Stimulated activated CD8-positive, alpha-beta memory T cell treated with anti-CD3 and anti-CD28 coated beads, Interleukin-7, amount 100 ng/mL, for 48 hours (primary cell): ENCODE data around the gene CSF1R.
"Not testable (repeated sequence)": the region's sequence is repeated elsewhere in the genome, so short reads cannot be mapped to it uniquely, and the experiment has no call there.

Source experiments
- DNase-seq, 2 donors: peaks; one replicate each; pipeline ENCODE4 v3.0.0-alpha.2; 2020; ENCODE audit warnings: low read depth in 1 of 2; ENCODE audit errors: extremely low read depth in 1 of 2

CSF1R gene

GRCh38 chr5:150057511-150057910, 28.8 kb downstream of the CSF1R start:
- no peak for DNase-seq

DNA sequence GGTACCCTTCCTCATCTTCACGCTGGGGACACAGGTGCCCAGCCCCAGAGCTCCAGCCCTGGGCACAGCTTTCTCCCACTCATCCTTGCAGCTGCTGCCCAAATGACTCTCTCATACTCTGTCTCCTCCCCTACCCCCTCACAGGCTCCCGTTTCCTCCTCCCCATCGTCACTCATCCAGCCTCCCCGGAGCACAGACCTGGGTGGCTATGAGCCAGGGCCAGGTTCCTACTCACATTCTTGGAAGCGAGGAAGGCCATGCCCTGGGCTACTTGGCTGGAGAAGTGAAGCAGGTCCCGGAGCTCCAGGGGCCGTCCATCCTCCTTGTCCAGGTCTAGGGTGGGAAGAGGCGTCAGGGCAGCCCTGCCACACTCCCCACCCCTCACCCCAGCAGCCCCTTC, 29.3 kb downstream of the CSF1R start:
- DNase-seq, result no peak

GRCh38 chr5:150056075-150056443, 30.3 kb downstream of the CSF1R start:
- DNase-seq, result no peak

GRCh38 chr5:150055326-150056074, 30.9 kb downstream of the CSF1R start:
- DNase-seq, result no peak

DNA sequence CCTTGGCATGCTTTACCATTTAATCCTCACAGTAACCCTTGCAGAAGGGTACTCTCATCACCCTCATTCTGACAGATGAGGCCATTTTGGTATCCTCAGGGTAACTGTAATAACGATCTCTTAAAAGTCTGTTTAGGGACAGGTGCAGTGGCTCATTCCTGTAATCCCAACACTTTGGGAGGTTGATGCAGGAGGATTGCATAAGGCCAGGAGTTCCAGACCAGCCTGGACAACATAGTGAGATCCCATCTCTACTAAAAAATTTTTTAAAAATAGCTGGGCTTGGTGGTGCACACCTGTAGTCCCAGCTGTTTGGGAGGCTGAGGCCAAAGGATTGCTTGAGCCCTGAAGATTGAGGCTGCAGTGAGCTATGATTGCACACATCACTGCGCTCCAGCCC, 31.8 kb downstream of the CSF1R start:
- DNase-seq, result no peak

DNA sequence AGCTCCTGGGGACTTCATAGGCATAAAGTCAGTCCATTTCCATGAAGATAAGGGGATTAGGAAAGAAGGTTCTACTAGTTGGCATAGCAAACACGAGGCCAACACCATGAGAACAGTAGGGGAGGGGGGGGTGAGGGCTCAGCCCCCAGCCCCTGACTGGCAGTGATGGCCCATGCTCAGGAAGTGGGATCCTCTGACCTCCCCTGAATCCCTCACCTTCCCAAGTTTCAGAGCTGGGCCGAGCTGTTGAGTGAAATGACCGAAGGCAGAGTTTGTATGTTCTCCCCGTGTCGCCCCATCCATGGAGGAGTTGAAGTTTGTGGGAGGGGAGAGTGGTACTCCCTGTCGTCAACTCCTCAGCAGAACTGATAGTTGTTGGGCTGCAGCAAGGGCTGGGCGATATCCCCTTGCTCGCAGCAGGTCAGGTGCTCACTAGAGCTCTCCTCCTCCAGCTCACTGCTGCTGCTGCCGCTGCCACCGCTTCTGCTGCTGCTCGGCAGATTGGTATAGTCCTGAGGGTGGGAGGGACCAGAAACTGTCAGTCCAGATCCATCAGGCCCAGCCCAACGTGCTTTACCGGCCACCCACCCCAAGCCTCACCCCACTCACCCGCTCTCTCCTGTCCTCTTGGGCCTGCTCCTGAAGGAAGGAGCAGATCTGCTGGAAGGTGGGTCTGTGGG, 32.5 kb downstream of the CSF1R start:
- no peak for DNase-seq

- DNase-seq, result no peak
These were observed 33.2 kb downstream of the CSF1R start for GRCh38 chr5:150052956-150053712.

GRCh38 chr5:150052226-150052955, 34.0 kb downstream of the CSF1R start:
- DNase-seq, result no peak

DNA sequence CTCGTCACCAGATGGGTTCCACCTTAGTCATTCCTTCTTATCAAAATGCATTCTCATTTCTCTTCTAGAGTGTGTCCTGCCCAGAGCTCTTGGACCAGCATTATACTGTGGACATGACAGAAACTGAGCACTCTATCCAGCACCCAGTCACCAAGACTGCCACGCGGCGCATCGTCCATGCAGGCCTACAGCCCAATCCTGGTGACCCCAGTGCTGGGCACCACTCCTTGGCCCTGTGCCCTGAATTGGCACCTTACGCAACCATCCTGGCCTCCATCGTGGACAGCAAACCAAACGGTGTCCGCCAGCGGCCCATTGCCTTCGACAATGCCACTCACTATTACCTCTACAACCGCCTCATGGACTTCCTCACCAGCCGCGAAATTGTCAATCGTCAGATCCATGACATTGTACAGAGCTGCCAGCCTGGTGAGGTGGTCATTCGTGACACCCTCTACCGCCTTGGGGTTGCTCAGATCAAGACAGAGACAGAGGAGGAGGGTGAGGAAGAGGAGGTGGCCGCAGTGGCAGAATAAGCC, 34.6 kb downstream of the CSF1R start:
- DNase-seq, result no peak

GRCh38 chr5:150050172-150050811, 36.1 kb downstream of the CSF1R start:
- DNase-seq, result not testable (repeated sequence)

GRCh38 chr5:150046031-150046430, 40.3 kb downstream of the CSF1R start:
- DNase-seq, result no peak

DNA sequence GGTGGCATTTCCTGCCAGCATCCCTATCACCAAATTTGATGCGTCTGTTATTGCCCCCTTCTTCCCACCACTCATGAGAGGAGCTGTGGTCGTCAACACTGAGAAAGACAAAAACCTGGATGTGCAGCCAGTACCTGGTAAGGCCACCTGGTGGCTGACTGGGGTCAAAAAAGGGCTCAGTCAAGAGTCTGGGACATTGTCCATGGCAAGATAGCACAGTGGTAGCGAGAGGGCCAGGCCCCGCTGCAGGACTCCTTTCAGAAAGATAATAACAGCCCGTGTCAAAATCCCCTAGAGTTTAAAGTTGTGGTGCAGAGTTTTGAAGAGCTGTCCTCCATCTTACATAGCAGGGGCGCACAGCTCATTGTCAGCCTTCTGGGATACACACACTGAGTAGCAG, 40.8 kb downstream of the CSF1R start:
- DNase-seq, result no peak

- no peak for DNase-seq
These were observed 41.6 kb downstream of the CSF1R start for GRCh38 chr5:150044712-150045111.

DNA sequence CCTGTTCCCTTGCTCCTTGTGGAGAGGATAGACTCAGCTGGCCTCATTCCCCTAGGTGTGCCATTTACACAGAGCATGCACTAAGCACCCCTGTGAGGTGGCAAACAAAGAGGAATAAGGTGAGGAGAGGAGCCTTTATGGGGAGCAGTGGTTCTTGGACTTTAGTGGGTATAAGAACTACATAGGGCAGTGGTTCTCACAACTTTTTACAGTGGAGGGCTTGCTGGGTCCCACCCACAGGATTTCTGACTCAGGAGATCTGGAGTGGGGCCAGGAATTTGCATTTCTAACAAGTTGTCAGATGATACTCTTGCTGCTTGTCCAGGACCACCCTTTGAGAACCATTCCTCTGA, 42.0 kb downstream of the CSF1R start:
- DNase-seq, result no peak

GRCh38 chr5:150043657-150044328, 42.6 kb downstream of the CSF1R start:
- no peak for DNase-seq

GRCh38 chr5:150042459-150042858, 43.9 kb downstream of the CSF1R start:
- DNase-seq, result no peak

- no peak for DNase-seq
These were observed 47.8 kb downstream of the CSF1R start for GRCh38 chr5:150038547-150038946.

GRCh38 chr5:150036513-150036912, 49.8 kb downstream of the CSF1R start:
- no peak for DNase-seq

DNA sequence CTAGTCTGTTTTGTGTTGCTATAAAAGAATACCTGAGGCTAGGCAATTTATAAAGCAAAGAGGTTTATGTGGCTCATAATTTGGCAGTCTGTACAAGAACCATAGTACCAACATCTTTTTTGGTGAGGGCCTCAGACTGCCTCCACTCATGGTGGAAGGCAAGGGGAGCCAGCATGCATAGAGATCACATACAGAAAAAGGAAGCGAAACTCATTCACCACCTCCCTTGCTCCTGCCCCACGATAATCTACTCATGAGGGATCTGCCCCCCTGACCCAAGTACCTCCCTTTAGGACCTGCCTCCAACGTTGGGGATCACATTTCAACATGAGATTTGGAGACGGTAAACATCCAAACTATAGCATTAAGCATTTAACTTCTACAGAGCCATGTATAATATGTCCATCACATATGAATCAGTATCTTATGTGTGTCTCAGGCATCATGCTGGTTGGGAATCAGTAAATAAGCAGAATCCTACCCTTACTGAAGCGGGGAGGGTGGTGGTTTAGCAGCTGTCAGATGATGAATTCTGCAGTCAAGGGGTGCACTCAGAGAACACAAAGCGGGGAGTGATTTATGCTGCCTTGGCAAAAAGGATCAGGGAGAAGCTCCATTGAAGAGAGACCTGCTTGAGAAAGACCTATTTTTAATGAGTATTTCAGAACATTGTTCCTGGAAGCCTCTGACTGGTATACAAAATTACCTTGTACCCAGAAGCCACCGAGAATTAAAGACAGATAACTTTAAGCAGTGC, 51.0 kb downstream of the CSF1R start:
- DNase-seq, result no peak
